HCEC 1CT (cell line): ENCODE results near the gene SLC4A7.
"Not testable (repeated sequence)": the region's sequence is repeated elsewhere in the genome, so short reads cannot be mapped to it uniquely, and the experiment has no call there.

Experiments used
- DNase-seq: peaks from one replicate; pipeline ENCODE4 v3.0.0-alpha.2; 2017

The SLC4A7 gene

GRCh38 chr3:27486336-27486735, 2.2 kb upstream of the SLC4A7 start:
- DNase-seq, result no peak

DNA sequence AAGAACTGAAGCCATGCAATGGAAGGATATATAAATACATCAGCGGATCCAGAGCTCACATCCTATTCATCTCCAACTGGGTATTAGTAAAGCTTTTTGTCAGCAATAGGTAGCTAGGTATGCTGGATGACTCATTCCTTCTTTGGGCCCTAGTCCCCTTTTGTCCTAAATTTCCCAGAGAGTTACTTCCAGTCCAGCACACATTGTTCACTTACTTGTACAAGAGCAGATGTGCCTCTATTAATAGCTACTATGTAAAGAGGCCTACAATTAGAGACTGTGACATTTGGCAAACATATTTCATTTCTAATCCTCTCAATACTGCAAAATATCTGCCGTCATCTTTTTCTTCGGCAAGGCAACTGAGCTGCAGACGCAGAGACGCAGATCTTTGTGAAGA, 1.7 kb upstream of the SLC4A7 start:
- no peak for DNase-seq

DNA sequence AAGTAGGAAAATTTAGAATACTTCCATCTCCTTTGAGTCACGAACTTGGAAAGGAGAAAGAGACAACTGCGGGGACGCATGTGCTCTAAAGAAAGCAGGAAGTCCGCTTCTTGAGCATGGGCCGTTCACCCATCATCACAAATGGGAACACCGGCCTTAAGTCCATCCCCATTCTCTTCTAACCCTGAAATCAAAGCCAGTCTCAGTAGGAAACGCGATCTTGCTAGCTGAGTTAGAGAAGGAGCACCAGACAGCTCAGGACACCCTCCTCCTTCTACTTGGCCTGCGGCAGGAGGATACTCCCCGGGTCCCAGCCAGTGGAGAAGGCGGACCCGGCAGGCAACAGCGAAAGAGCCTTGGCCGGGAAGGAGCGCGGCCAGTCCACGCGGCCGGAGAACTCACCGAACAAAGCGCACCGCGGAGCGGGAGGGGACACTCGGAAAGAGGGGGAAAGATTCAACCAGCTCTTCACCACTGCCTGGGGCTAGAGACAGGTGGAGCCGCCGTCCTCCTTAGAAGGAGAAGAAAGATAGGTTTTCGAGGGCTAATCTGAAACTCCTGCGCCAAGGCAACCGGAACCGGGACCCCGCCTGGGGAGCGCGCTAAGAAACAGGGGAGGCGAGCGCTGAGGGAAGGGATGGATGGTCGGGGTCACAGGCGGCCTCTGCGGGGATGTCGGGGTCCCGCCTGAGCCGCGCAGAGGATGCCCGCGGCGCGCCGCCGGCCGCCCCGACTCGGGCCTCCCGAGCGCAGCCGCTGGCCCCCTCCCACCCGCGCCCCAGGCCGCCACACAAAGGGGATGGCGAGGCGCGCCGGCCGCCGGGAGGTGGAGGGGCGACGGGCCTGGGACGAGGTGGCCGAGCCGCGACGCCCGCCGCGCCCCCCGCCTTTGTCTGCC, 818 bp downstream of the SLC4A7 start:
- DNase-seq, result peak; percentile 74

GRCh38 chr3:27479806-27480543, 4.2 kb downstream of the SLC4A7 start:
- no peak for DNase-seq

DNA sequence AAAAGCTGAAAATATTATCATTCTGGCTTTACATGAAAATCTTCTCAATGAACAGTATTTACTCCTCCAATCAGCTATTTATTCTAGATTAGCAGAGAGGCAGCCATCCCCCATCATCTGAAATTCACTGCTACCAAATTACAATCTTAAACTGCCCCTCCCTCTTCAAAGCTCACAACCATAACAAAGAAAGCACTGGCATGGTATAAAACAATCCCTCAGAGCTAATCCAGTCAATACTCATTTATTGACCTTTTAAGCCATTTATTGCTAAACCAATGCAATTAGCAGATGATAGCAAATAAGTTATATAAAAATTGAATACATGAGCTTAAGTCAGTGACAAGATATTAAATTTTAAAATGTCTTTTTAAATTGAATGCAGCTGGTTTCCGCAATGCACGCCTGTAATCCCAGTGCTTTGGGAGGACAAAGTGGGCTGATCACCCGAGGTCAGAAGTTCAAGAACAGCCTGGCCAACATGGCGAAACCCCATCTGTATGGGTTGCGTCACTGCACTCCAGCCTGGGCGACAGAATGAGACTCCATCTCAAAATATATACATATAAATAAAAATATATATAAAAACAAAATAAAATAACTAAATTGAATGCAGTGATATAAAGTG, 12.1 kb downstream of the SLC4A7 start:
- no peak for DNase-seq

DNA sequence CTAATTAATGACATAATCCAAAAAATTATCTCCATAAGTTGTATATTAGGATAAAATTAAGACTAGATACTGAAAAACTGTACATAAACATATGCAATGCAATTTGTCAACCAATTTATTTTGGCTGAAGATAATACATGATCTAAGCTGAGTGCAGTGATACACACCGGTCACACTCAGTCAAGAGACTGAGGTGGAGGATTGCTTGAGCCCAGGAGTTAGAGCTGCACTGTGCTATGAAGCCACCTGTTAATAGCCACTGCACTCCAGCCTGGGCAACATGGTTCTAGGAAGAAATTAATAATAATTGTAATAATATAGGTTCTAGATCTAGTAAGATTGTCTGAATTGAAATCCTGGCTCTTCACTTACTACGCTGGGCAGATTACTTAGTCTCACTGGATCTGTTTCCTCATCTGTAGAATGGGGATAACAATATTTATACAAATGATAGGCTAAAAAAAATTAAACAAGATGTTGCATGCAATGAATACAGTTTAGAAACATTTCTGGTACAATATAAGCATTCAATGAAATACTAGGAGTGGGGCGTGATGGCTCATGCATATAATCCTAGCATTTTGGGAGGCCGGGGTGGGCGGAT, 15.8 kb downstream of the SLC4A7 start:
- DNase-seq, result no peak

GRCh38 chr3:27467545-27467944, 16.6 kb downstream of the SLC4A7 start:
- DNase-seq, result peak; percentile 71

DNA sequence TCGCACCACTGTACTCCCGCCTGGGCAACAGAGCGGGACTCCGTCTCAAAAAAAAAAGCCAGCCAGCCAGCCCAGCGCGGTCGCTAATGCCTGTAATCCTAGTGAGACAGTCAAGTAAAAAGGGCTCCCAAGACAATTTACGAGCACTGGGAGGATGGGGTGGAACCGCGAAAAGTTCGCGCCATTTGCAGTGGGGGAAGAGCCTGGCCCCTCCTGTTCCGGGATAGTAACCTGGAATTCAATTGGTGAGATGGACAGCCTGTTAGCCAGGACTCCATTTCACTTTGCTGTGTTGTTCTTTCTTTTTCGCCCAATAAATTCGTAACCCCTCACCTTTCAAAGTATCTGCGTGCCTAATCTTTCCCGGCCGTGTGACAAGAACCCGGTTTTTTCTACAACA, 19.5 kb downstream of the SLC4A7 start:
- no peak for DNase-seq

GRCh38 chr3:27462228-27462627, 22.0 kb downstream of the SLC4A7 start:
- DNase-seq, result no peak

- peak; percentile 50 for DNase-seq
These were observed 25.3 kb downstream of the SLC4A7 start for GRCh38 chr3:27458929-27459328.

DNA sequence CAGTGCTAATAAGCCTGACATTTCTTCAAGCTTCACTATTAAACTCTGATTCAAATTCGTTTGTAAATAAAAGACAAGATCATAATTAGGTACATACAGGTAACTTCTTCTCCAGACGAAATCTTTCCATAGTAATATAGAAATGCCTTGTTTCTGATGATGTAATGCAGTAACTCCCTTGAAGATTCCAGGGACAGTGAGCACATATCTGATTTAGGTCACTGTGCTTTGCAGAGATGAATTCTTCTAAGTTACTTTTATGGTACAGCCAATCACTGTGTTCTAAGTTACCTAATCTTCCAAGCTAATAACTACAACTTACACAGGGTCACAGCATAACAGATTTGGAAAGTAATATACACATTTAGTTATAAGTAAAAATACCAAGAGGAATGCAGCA, 27.6 kb downstream of the SLC4A7 start:
- no peak for DNase-seq

DNA sequence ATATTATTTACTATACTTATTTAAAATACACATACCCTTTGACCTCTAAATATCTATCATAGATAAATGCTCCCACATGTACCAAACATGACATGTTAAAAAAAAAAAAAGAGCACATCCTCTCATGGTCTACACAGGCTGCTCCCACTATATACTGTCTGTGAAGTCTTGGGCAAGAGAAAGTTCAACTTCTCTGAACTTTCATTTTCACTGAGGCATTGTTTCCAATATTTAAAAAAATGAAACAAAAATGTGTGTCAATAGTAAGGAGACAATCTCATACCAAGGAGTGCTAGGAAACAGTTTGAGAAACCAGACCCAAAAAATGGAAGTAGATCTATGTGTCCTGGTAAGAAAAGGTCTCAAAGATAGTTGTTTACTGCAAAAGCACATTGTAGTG, 29.3 kb downstream of the SLC4A7 start:
- DNase-seq, result peak; percentile 15

DNA sequence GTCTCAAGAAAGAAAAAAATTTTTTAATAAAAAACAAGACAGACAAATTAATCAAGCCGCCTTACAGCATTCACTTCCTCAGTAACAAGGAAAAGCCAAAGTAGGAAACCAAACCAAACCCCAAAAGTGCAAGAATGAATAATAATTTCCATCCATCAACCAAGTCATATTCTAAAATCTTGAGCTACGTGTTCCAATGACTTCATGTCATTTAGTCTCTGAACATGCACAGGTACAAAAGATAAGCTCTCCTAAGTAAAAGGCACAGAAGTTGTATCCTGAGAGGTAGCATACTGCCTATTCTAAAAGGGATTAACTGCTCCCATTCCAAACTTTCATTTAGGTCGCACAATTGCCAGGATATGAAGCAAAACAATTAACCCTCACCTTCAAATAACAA, 29.7 kb downstream of the SLC4A7 start:
- no peak for DNase-seq

GRCh38 chr3:27452368-27453090, 31.7 kb downstream of the SLC4A7 start:
- no peak for DNase-seq

- DNase-seq, result no peak
These were observed 32.3 kb downstream of the SLC4A7 start for GRCh38 chr3:27451842-27452241.

DNA sequence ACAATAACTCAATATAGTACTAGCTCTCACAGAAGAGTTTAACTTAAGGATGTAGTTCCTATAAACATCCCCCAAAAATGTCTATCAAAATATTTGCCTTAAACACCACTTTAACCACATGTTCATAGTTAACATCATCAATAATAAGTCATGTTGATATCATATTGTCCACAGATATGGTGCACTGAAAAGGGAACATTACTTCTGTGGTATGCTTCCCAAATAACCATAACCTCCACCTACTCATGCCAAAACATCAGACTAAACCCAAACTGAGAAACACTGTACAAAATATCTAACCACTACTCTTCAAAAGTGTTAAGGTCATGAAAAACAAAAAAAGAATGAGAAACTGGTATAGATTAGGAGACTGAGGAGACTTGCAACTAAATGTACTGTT, 32.9 kb downstream of the SLC4A7 start:
- DNase-seq, result peak; percentile 11

- peak; percentile 45 for DNase-seq
These were observed 34.5 kb downstream of the SLC4A7 start for GRCh38 chr3:27449530-27450150.

- DNase-seq, result not testable (repeated sequence)
These were observed 41.2 kb downstream of the SLC4A7 start for GRCh38 chr3:27442995-27443394.

GRCh38 chr3:27438352-27438751, 45.8 kb downstream of the SLC4A7 start:
- not testable (repeated sequence) for DNase-seq

DNA sequence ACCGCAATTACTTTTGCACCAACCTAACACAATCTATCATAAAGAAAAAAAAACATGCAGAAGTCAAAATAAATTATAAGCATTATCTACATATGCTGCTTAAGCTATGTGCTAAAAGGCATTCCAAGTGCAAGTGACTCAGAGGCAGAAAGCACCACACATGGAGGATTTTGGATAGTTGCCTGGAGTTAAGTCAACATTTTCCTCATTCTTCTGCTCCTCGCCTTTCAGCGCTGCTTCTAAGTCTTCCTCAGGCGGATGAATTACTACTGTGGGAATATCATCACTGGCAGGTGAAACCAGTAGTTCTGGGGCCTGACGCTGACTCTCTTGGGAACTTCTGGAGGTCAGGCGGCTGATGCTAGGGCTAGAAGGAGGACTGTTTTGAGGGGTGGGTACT, 53.1 kb downstream of the SLC4A7 start:
- DNase-seq, result peak; percentile 99

DNA sequence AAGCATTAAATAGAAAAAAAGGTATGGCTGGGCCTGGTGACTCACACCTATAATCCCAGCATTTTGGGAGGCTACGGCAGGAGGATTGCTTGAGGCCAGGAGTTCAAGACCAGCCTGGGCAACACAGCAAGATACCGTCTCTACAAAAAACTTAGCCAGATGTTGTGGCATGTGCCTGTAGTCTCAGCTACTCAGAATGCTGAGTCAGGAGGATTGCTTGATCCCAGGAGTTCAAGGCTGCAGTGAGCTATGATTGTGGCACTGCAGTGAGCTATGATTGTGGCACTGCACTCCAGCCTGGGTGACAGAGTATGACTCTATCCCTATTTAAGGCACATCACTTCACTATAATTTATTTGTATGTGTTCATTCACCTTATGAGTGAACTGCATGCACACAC, 54.3 kb downstream of the SLC4A7 start:
- DNase-seq, result no peak

DNA sequence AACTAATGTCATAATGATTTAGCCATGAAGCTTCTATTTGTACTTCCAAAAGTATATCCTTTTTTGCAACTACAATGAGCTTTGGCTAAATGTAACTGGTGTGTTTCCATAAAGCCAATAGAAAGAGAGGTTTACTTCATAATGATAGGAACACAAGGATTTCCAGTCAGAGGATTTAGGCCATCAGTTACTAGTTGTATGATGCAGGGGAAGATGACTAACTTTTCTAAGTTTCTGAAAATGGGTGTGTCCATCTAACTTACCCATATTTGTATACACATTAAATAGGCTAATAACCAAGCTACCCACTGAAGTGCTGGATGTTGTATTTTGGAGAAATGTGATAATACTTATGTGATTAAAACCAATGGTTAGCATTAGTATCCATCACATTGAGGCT, 55.7 kb downstream of the SLC4A7 start:
- peak; percentile 8 for DNase-seq
